Fibroblast of villous mesenchyme (primary cell): ENCODE data around the gene TMTC2. TPM values are rescaled to one million over a fixed set of nuclear protein-coding genes. Genes with fewer than 3 reads are reported as not detected.

ENCODE experiments used
- DNase-seq: peaks from one replicate; pipeline ENCODE4 v3.0.0-alpha.2; 2010; ENCODE audit warnings: low read depth
- H3K4me3 ChIP-seq: 2 replicates; pipeline ENCODE4 v1.5.1; 2011; ENCODE audit warnings: low read depth, mild to moderate bottlenecking, low read length
- CTCF ChIP-seq: IDR thresholded peaks from 2 replicates; pipeline ENCODE4 v1.5.1; 2012; ENCODE audit warnings: low read depth, mild to moderate bottlenecking, low read length; ENCODE audit not compliant: insufficient read depth
- total RNA-seq: library from RNA; depleted of rRNA; stranded (reverse); fragments of >200 nt; gene quantifications from 2 replicates; pipeline ENCODE4 v1.2.3, GENCODE V29; 2012

TMTC2 gene
- total RNA-seq, 1 donor = 5.2 TPM

- DNase-seq = no peak
- H3K4me3 ChIP-seq = no peak overlapping the region
- TF ChIP-seq CTCF = no peak
Observed at GRCh38 chr12:82896277-82896676, 209.6 kb downstream of the TMTC2 start.

GRCh38 chr12:82896979-82897378, 210.3 kb downstream of the TMTC2 start:
- DNase-seq = no peak
- no peak for TF ChIP-seq CTCF
- H3K4me3 ChIP-seq = no peak overlapping the region

GRCh38 chr12:82898441-82898840, 211.7 kb downstream of the TMTC2 start:
- no peak overlapping the region for H3K4me3 ChIP-seq
- TF ChIP-seq CTCF = no peak
- no peak for DNase-seq

GRCh38 chr12:82904219-82904790, 217.6 kb downstream of the TMTC2 start:
- no peak overlapping the region for H3K4me3 ChIP-seq
- TF ChIP-seq CTCF = no peak
- DNase-seq = no peak

GRCh38 chr12:82910246-82910893, 223.7 kb downstream of the TMTC2 start:
- TF ChIP-seq CTCF = no peak
- no peak overlapping the region for H3K4me3 ChIP-seq
- no peak for DNase-seq

- no peak for TF ChIP-seq CTCF
- no peak overlapping the region for H3K4me3 ChIP-seq
- DNase-seq = peak; percentile 23
Observed at GRCh38 chr12:82912406-82912805, 225.7 kb downstream of the TMTC2 start.

- no peak overlapping the region for H3K4me3 ChIP-seq
- TF ChIP-seq CTCF = no peak
- DNase-seq = no peak
Observed at GRCh38 chr12:82919388-82920054, 232.8 kb downstream of the TMTC2 start.
